ENCODE data around the gene ANTXR2. TPM values are rescaled to one million over a fixed set of nuclear protein-coding genes. Genes with fewer than 3 reads are reported as not detected.
"Not testable (repeated sequence)": the region's sequence is repeated elsewhere in the genome, so short reads cannot be mapped to it uniquely, and the experiment has no call there.

Gene ANTXR2
- total RNA-seq, 2 donors from 2014 or later, result 38.6 to 60.1 TPM

- ATAC-seq (no peak), DNase-seq (ENCODE audit: low spot score) (no peak)
- no peak overlapping the region for H3K27ac Mint-ChIP-seq
- no peaks in the 10 kb centered on the region for H3K36me3 Mint-ChIP-seq
- H3K27me3 Mint-ChIP-seq, result no peaks in the 10 kb centered on the region
- H3K9me3 Mint-ChIP-seq, result no peaks in the 10 kb centered on the region
- H3K4me3 Mint-ChIP-seq, result no peak overlapping the region
- peaks cover 13 to 20% of the 10 kb centered on the region in 2 donors for H3K4me1 Mint-ChIP-seq (ENCODE audit: low read depth in 2 of 2)
Measured at GRCh38 chr4:79918292-79918691, 154.7 kb downstream of the ANTXR2 start.

GRCh38 chr4:79917246-79917645 is 155.8 kb downstream of the ANTXR2 start:
- no peaks in the 10 kb centered on the region for H3K27me3 Mint-ChIP-seq
- no peak overlapping the region for H3K4me3 Mint-ChIP-seq
- H3K9me3 Mint-ChIP-seq, result no peaks in the 10 kb centered on the region
- ATAC-seq (peak; percentile 64 to 65), DNase-seq (ENCODE audit: low spot score) (no peak)
- H3K27ac Mint-ChIP-seq, result peak overlapping the region in 1 of 2 donors; percentile 20
- peaks cover 12 to 20% of the 10 kb centered on the region in 2 donors for H3K4me1 Mint-ChIP-seq (ENCODE audit: low read depth in 2 of 2)
- no peaks in the 10 kb centered on the region for H3K36me3 Mint-ChIP-seq

GRCh38 chr4:79915246-79915645 is 157.8 kb downstream of the ANTXR2 start:
- Mint-ChIP-seq H3K4me1 (ENCODE audit: low read depth in 2 of 2) (peaks cover 12 to 16% of the 10 kb centered on the region in 2 donors), H3K4me3 (no peak overlapping the region), H3K36me3 (no peaks in the 10 kb centered on the region), H3K27me3 (no peaks in the 10 kb centered on the region), H3K27ac (no peak overlapping the region), H3K9me3 (no peaks in the 10 kb centered on the region)
- ATAC-seq (no peak), DNase-seq (ENCODE audit: low spot score) (no peak)

- H3K4me3 Mint-ChIP-seq, result no peak overlapping the region
- H3K4me1 Mint-ChIP-seq (ENCODE audit: low read depth in 2 of 2), result peaks cover 12 to 14% of the 10 kb centered on the region in 2 donors
- H3K9me3 Mint-ChIP-seq, result no peaks in the 10 kb centered on the region
- H3K36me3 Mint-ChIP-seq, result peaks cover 4% of the 10 kb centered on the region
- DNase-seq (ENCODE audit: low spot score), result no peak
- ATAC-seq, result peak in 1 of 2 donors; percentile 60
- no peaks in the 10 kb centered on the region for H3K27me3 Mint-ChIP-seq
- no peak overlapping the region for H3K27ac Mint-ChIP-seq
Measured at GRCh38 chr4:79913581-79913980, 159.4 kb downstream of the ANTXR2 start.

- H3K4me3 Mint-ChIP-seq, result no peak overlapping the region
- H3K27me3 Mint-ChIP-seq, result no peaks in the 10 kb centered on the region
- H3K36me3 Mint-ChIP-seq, result peaks cover 18% of the 10 kb centered on the region
- H3K9me3 Mint-ChIP-seq, result no peaks in the 10 kb centered on the region
- no peak overlapping the region for H3K27ac Mint-ChIP-seq
- ATAC-seq (no peak), DNase-seq (ENCODE audit: low spot score) (no peak)
- peaks cover 2 to 13% of the 10 kb centered on the region in 2 donors for H3K4me1 Mint-ChIP-seq (ENCODE audit: low read depth in 2 of 2)
Measured at GRCh38 chr4:79907001-79907400, 166.0 kb downstream of the ANTXR2 start.

GRCh38 chr4:79906303-79906702 is 166.7 kb downstream of the ANTXR2 start:
- no peaks in the 10 kb centered on the region for H3K27me3 Mint-ChIP-seq
- DNase-seq (ENCODE audit: low spot score) (no peak), ATAC-seq (no peak)
- no peak overlapping the region for H3K4me3 Mint-ChIP-seq
- no peaks in the 10 kb centered on the region for H3K9me3 Mint-ChIP-seq
- H3K27ac Mint-ChIP-seq, result no peak overlapping the region
- H3K4me1 Mint-ChIP-seq (ENCODE audit: low read depth in 2 of 2), result peaks cover 2 to 13% of the 10 kb centered on the region in 2 donors
- peaks cover 18% of the 10 kb centered on the region for H3K36me3 Mint-ChIP-seq

GRCh38 chr4:79905212-79905611 is 167.8 kb downstream of the ANTXR2 start:
- DNase-seq (ENCODE audit: low spot score) (no peak), ATAC-seq (no peak)
- H3K4me1 Mint-ChIP-seq (ENCODE audit: low read depth in 2 of 2), result peaks cover 2 to 13% of the 10 kb centered on the region in 2 donors
- H3K27ac Mint-ChIP-seq, result no peak overlapping the region
- no peaks in the 10 kb centered on the region for H3K9me3 Mint-ChIP-seq
- H3K4me3 Mint-ChIP-seq, result no peak overlapping the region
- peaks cover 18% of the 10 kb centered on the region for H3K36me3 Mint-ChIP-seq
- no peaks in the 10 kb centered on the region for H3K27me3 Mint-ChIP-seq

- no peak overlapping the region for H3K4me3 Mint-ChIP-seq
- peaks cover 18% of the 10 kb centered on the region for H3K36me3 Mint-ChIP-seq
- no peaks in the 10 kb centered on the region for H3K27me3 Mint-ChIP-seq
- no peak for ATAC-seq
- H3K9me3 Mint-ChIP-seq, result no peaks in the 10 kb centered on the region
- DNase-seq (ENCODE audit: low spot score), result no peak
- H3K27ac Mint-ChIP-seq, result no peak overlapping the region
- H3K4me1 Mint-ChIP-seq (ENCODE audit: low read depth in 2 of 2), result peaks cover 2 to 13% of the 10 kb centered on the region in 2 donors
Measured at GRCh38 chr4:79904331-79904730, 168.7 kb downstream of the ANTXR2 start.

- Mint-ChIP-seq H3K27ac (no peak overlapping the region), H3K27me3 (peaks cover 0 to 3% of the 10 kb centered on the region in 2 donors), H3K4me3 (no peak overlapping the region), H3K36me3 (no peaks in the 10 kb centered on the region), H3K4me1 (ENCODE audit: low read depth in 2 of 2) (no peaks in the 10 kb centered on the region), H3K9me3 (no peaks in the 10 kb centered on the region)
- DNase-seq (ENCODE audit: low spot score) (no peak), ATAC-seq (no peak)
Measured at GRCh38 chr4:79900182-79900581, 172.8 kb downstream of the ANTXR2 start.

GRCh38 chr4:79899481-79899880 is 173.5 kb downstream of the ANTXR2 start:
- ATAC-seq, result no peak
- no peak overlapping the region for H3K27ac Mint-ChIP-seq
- H3K27me3 Mint-ChIP-seq, result peaks cover 0 to 3% of the 10 kb centered on the region in 2 donors
- H3K36me3 Mint-ChIP-seq, result no peaks in the 10 kb centered on the region
- DNase-seq (ENCODE audit: low spot score), result no peak
- no peak overlapping the region for H3K4me3 Mint-ChIP-seq
- no peaks in the 10 kb centered on the region for H3K9me3 Mint-ChIP-seq
- H3K4me1 Mint-ChIP-seq (ENCODE audit: low read depth in 2 of 2), result no peaks in the 10 kb centered on the region

- no peak overlapping the region for H3K4me3 Mint-ChIP-seq
Measured at GRCh38 chr4:79898055-79898454, 175.0 kb downstream of the ANTXR2 start.

GRCh38 chr4:79897174-79897573 is 175.9 kb downstream of the ANTXR2 start:
- no peak overlapping the region for H3K27ac Mint-ChIP-seq
- no peak overlapping the region for H3K4me3 Mint-ChIP-seq
- H3K27me3 Mint-ChIP-seq, result peaks cover 0 to 3% of the 10 kb centered on the region in 2 donors
- ATAC-seq (no peak), DNase-seq (ENCODE audit: low spot score) (no peak)
- no peaks in the 10 kb centered on the region for H3K4me1 Mint-ChIP-seq (ENCODE audit: low read depth in 2 of 2)
- no peaks in the 10 kb centered on the region for H3K36me3 Mint-ChIP-seq
- no peaks in the 10 kb centered on the region for H3K9me3 Mint-ChIP-seq

More at GRCh38 chr4:79898055-79898454, 175.0 kb downstream of the ANTXR2 start:
- Mint-ChIP-seq H3K27me3 (peaks cover 0 to 3% of the 10 kb centered on the region in 2 donors), H3K36me3 (no peaks in the 10 kb centered on the region), H3K27ac (no peak overlapping the region), H3K9me3 (no peaks in the 10 kb centered on the region), H3K4me1 (ENCODE audit: low read depth in 2 of 2) (no peaks in the 10 kb centered on the region)
- ATAC-seq (no peak), DNase-seq (ENCODE audit: low spot score) (no peak)

GRCh38 chr4:79893456-79893855 is 179.6 kb downstream of the ANTXR2 start:
- Mint-ChIP-seq H3K27ac (no peak overlapping the region), H3K4me3 (no peak overlapping the region)

GRCh38 chr4:79889026-79889425 is 184.0 kb downstream of the ANTXR2 start:
- DNase-seq (ENCODE audit: low spot score); H3K9me3 Mint-ChIP-seq; H3K27me3 Mint-ChIP-seq; H3K4me3 Mint-ChIP-seq; H3K4me1 Mint-ChIP-seq (ENCODE audit: low read depth in 2 of 2); H3K27ac Mint-ChIP-seq; ATAC-seq; H3K36me3 Mint-ChIP-seq: not testable (repeated sequence)

More at GRCh38 chr4:79893456-79893855, 179.6 kb downstream of the ANTXR2 start:
- ATAC-seq (no peak), DNase-seq (ENCODE audit: low spot score) (no peak)
- no peaks in the 10 kb centered on the region for H3K9me3 Mint-ChIP-seq
- no peaks in the 10 kb centered on the region for H3K4me1 Mint-ChIP-seq (ENCODE audit: low read depth in 2 of 2)
- peaks cover 0 to 3% of the 10 kb centered on the region in 2 donors for H3K27me3 Mint-ChIP-seq
- H3K36me3 Mint-ChIP-seq, result no peaks in the 10 kb centered on the region

- Mint-ChIP-seq H3K27ac (no peak overlapping the region), H3K4me1 (ENCODE audit: low read depth in 2 of 2) (no peaks in the 10 kb centered on the region), H3K9me3 (peaks cover 3% of the 10 kb centered on the region), H3K27me3 (no peaks in the 10 kb centered on the region), H3K36me3 (no peaks in the 10 kb centered on the region), H3K4me3 (no peak overlapping the region)
- DNase-seq (ENCODE audit: low spot score) (no peak), ATAC-seq (no peak)
Measured at GRCh38 chr4:79886557-79886956, 186.5 kb downstream of the ANTXR2 start.
